Measurements from ENCODE around the gene STARD4.

DNA sequence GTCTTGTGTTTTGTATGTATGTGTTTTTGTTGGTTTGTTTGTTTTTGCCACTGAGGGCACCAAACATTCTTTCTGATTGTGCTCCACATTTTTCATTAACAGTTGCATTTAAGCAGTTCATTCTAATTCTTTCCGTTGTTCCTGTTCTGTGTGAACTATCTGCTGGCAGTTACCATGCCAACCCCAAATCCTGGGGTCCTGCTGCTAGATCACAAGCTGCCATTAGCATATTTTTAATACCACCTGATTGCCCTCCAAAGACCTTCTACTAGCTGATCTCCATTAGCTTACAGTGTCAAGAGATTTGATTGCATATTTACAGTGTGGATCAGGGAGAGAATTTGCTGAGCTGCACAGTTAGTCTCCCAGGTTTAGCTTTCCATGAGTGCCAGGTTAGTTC is 40.6 kb upstream of the STARD4 start:
- TF ChIP-seq POLR2A (IDR thresholded peaks at IDR 0.05) (no peak), POLR2AphosphoS5 (IDR thresholded peaks at IDR 0.05) (no peak), EP300 (IDR thresholded peaks at IDR 0.05) (no peak)
- TF ChIP-seq, protein P1, sequence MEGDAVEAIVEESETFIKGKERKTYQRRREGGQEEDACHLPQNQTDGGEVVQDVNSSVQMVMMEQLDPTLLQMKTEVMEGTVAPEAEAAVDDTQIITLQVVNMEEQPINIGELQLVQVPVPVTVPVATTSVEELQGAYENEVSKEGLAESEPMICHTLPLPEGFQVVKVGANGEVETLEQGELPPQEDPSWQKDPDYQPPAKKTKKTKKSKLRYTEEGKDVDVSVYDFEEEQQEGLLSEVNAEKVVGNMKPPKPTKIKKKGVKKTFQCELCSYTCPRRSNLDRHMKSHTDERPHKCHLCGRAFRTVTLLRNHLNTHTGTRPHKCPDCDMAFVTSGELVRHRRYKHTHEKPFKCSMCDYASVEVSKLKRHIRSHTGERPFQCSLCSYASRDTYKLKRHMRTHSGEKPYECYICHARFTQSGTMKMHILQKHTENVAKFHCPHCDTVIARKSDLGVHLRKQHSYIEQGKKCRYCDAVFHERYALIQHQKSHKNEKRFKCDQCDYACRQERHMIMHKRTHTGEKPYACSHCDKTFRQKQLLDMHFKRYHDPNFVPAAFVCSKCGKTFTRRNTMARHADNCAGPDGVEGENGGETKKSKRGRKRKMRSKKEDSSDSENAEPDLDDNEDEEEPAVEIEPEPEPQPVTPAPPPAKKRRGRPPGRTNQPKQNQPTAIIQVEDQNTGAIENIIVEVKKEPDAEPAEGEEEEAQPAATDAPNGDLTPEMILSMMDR (IDR thresholded peaks at IDR 0.05): no peak
